Activated CD4-positive, alpha-beta T cell treated with anti-CD3 and anti-CD28 coated beads, Interleukin-2, Interleukin-4, amounts not matched to agents 100 ng/mL and 50 ng/mL, durations not matched to agents 16 hours and 8 hours (primary cell): ENCODE results near the gene EMILIN2.

Experiments used
- DNase-seq: peaks from one replicate; pipeline ENCODE4 v3.0.0-alpha.2; 2020; ENCODE audit warnings: low spot score

Gene EMILIN2

DNA sequence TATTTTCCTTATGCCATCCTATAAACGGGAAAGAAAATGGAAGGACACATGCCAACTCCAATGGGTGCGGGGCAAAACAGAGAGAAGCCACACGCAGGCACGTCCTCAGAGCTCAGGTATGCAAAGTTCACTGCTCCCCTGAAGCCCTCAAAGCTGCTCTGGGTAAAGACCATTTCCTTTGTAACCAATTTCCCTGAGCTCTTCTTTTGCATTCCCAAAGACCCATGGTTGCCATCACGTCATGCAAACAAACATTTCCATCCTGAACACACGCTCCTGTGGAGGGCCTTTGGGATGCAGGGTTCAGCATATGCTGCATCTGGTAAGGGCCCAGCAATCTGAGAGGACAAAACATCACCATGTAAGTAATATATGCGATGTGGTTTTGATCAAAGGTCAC, 69.4 kb downstream of the EMILIN2 start:
- no peak for DNase-seq

DNA sequence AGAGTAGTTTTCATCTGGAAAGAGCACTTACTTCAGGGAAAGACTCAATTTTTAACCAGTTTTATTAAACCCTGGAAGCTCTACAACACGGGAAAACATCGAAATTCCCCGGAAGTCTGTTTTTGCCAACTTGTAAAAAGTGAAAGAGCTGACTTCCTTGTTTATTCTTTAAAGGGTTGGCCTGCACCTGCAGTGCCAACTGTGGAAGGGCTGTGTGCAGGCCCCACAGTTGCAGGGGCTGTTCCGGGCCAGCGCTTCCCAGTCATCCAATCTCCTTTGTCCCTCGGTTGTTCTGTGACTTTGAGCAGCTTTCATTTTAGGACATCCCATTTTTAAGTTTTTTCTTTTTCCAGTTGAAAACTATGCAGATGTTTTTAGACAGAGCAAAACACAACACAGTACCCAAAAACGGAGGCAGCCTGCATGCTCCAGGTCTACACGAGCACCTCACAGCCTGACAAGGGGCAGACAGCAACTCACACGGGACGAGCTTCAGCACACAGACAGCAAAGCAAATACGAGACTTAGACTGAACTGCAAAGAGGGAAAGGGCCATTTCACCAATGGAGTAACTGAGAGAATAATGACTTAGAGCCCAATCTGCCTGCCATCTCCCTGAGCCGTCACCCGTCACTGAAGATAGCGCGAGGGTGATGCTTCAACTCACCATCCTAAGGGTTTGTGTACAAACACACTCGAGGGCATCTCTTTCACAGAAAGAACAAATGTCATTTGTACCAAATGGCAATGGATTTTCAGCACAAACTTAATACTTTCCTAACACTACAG, 70.6 kb downstream of the EMILIN2 start:
- DNase-seq = no peak

DNA sequence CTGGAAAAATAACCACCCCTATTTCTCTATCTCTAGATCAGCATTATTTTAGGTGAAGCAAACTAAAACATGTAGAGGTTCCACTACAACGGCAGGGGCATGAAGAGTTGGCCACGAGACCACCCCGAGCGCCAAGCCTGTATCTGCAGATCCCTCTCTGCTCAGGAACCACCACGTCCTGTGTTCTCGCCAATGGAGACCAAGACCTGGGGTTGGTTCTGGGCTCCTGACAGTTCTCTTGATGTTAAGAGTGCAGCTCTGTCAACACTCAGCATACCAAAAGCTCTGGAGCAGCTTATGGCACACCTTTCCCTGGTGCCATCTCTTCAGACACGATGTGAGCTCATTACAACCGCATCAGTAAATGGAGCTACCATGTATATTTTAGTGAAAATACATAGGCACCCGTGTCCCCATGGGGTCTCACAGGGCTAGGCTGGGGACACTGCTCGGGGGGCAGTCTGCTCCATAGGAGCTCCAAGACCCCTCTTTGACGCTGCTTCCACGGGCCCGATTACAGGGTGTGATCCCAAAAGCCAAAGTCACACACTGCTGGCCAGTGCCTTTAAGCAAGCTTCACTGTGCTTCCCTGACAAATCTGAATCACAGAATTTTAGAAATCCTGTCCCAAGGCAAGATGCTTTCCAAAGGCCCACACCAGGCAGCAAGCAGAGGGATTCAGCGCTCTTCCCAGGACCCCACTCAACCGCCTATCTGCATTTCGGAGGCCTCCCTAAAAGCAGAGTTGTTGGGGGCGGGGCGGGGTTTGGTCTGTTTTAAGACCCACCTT, 72.2 kb downstream of the EMILIN2 start:
- no peak for DNase-seq

DNA sequence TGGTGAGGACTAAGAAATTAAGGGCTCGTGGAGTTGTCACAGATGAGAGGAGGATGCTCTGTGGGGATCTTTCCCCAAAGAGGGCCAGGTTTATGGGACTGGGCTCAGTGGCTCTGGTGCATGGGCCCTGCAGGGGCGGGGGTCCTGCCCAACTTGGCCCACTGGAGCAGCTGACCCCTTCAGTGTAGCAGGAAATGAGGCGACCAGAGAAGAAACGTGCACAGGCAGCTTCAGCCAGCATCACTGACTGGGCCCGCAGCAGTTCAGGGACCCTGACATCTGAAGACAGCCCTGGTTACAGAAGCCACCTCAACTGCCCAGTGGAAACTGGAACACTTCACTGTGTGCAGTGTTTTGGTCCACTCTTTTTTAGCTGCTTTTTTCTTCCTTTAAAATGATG, 72.8 kb downstream of the EMILIN2 start:
- DNase-seq = no peak

DNA sequence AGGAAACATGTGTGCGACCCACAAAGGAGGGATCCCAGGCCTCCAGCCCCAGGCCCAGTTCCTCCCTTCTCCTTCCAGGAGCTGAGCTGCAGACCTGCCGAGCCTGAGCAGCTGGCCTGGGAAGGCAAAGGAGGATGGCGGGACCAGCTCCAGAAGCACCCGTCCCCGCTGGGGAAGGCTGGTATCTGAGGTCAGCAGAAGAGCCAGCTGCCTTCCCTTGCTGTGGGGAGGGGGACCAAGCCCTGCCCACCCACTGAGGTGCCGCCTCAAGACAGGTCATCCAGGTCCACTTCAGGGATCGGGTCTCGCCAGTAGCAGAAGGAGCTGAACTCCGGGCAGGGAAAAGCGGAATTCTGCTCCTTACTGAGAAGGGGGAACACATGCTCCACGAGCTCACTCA, 73.2 kb downstream of the EMILIN2 start:
- DNase-seq = no peak

DNA sequence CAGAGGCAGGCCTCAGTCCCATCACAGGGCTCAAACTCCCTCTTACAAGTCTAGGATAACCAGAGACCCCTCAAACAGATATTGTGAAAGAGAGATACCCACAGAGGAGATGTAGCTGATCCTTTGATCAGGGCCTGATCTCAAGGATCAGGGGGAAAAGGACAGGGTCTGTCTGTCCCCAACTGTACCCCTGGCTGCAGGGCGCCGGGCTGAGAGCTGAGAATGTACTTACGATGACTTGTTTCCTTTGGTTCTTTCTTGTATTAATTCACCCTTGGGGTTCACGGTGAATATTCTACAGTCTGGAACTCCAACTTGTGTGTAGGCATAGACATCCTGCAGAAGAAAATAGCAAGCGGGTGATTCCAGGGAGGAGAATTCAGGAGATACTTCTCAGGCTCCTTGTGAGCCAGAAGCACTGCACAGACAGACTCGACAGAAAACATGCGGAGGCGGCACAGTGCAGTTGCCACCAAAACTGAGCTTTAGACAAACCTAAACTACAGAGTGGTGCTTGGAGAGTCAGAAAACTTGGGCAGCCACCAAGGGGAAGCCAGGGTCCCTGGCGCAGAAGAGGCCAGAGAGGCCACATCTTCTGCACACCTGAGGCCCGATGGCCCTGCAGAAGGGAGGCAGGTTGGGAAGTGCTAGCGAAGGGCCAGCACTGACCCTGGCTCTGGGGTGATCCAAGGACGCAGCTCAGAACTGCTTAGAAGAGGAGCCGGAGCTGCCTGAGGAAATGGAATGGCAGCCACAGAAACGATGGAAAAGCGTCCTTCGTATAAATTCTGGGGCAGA, 73.9 kb downstream of the EMILIN2 start:
- DNase-seq = no peak

DNA sequence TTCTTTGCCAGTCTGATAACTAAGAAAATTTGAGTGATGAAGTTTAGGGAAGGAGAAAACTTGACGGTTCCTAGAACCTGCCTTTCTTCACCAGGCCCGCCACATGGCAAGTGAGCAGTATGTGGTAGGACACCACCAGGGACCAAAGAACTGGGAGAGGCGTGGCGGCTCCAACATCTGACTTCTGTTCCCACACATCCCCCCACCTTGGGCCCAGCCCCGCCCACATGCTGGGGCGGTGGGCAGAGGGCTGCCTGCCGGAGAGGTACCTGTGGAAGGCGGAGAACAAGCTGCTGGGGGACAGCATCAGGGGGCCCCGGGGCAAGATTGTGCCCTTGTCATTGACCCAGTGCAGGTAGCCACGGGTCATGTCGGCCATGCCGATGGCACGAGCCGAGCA, 75.0 kb downstream of the EMILIN2 start:
- DNase-seq = no peak

DNA sequence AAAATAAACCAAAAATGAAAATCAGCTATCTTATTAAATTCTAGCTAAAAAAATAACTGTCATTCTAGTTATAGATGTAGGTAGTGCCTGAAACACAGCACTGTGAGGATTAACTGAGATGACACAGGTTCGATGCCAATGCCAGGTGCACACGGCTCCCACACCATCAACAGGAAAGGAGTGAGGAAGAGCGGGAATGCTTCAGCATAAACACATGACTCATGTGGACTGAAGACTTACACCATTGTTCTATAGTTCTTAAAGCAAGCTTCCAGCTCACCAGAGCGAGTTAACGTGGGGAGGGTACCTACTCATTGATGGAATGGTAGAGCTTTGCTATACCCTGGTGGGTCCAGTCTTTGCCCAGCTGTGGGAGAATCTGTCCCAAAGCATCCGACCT, 76.7 kb downstream of the EMILIN2 start:
- DNase-seq = no peak

DNA sequence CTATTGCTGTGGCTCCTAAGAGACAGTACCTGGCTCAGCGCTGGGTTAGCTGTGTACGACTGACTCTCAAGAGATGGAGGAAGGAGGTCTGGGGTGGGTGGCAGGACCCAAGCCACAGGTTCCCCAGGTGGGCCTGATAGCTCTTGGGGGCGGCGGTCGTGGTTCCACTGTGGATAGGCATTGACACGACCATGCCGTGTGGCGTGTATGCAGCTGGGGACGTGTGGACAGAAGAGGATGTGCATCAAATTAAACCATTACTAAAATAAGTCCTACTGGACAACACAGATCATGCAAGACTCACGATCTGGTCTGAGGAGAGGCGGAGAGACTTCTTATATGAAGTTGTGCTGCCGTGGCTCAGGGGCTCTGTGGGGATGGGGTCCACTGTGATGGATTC, 78.1 kb downstream of the EMILIN2 start:
- no peak for DNase-seq

DNA sequence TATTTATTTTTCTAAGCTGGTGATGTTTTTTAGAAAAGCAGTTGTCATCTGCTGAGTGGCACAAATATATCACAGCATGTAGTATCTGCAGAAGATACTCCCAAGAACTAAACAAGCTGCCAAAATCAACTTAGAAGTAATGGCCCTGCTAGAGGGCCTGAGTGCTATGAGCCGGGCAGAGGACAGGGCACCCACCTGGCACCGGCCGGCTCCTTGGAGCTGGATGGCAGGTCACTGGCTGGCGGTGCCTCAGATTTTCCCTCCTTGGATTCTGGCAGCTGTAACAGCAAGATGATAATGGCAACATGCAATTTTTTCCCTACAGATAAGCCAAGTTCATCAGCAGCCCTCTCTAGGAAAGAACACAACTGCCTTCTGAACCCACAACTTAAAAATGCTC, 79.7 kb downstream of the EMILIN2 start:
- no peak for DNase-seq

DNA sequence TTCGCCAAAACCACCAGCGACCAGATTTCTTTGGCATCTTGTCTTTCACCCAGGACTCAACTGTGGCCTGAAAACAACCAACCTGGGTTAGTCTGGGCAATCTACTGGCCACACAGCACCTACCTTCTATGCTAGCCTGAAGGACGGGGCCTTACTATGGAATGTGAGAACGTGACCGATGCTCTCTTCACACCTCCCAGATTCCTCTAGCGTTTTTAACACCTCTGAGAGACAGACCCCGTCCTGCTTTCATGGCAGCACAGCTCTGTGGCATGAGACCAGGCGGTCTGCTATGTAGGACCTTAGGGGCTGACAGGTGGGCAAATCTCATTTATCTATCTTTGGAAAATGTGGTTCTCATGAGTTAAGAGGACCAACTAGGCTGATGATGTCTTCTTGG, 80.9 kb downstream of the EMILIN2 start:
- DNase-seq = no peak

DNA sequence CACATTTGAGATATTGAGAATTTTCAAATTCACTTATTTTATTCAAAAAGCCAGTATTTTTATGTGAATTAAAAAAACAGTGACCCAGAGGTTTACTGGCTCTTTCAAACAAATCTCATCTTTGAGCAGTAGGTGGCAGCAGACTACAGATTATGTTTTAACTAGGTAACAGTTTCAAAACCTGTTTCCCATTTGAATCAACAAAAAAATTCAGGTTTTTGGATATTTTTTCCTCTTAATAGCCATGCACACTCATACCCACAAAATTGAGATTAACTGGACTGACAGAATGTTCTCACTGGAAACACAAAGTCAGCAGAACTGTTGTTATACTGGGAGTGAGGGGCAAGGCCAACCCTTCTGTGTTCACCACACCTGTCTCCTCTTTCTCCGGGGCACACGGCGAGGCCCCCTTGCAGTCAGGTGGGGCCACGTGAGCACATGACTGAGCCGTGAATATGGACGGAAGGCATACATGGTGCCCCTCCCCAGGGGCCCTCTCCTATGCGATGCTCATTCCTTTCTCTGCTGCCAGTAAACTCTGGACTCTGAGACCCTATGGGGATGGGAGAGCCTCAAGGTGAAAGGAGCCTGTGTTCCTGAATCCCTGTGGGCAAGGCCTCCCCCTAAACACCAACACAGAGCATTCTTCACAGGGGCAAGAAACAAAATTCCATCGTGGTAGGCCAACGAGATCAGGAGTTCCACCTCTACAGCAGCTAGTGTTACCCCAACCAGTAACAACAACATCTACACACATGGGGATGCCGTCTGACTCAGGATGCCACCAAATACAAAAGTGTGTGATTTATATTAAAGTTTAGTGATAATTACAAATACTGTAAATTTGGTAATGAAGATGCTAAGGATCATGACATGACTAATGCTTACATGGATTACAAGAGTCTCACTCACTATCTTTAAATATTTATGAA, 85.7 kb downstream of the EMILIN2 start:
- DNase-seq = peak; percentile 76

DNA sequence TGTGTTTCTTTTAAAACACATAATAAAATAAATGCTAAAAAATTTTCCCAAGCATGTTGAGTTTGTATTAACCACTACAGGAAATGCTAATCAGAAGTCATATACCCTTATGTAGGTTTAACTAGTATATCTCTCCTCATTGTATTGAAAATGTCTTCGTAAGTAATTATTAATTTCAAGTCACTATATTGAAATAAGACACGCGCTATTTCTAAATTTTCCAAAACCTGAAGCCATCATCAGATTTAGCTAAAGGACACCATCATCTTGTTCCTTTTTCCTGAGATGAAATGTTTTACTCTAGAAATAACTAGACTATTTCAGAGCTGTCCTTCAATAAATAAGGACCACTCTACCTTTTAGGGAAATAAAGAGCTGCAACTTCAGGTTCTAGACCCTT, 87.2 kb downstream of the EMILIN2 start:
- no peak for DNase-seq

DNA sequence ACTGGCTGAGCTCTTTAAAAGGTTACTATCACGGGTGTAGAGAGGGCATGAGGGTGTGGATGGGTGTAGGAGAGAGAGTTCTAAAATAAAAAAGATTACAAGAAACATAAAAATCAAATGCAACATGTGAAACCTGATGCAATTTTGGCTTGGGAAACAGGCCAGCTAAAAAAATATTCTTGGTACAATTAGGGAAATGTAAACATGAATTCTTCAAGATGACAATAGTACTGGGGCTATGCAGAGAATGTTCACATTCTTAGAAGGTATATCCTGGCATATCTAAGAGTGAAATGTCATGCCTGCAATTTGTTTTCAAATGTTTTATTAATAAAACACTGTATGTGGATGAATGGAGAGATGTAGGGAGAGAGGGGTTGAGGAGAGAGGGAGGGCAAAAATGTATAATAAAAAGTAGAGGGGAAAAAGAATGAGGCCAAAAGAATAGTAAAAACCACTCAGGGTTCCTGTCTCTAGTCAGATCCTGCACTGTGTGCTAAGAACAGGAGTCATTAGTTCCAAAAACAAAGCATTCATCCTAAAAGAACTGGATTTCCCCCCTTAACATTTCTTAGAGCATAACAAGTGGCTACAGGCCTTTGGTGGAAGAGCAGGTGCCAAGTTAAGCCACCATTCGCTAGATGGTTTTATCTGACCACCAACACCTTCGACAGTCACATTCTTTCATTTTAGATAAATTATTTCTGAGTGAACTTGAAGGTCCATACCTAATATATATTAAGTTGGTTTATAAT, 88.8 kb downstream of the EMILIN2 start:
- no peak for DNase-seq

DNA sequence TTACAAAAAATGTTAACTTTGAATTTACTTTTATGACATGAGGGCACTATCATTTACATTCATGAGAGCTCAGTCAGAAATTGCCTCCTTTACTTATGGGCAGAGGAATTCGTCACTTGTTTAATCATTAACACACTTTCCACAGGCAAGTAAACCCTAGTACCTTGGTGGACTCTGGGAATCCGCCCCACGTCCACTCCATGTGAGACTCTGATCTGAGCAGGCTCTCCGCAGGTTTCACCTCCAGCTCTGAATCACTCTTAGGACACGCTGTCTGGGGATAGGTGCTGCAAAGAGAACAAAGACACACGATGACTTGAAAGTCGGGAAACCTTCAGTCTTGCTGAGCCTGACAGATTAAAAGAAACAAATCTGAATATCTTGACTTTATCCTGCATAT, 92.5 kb downstream of the EMILIN2 start:
- no peak for DNase-seq

DNA sequence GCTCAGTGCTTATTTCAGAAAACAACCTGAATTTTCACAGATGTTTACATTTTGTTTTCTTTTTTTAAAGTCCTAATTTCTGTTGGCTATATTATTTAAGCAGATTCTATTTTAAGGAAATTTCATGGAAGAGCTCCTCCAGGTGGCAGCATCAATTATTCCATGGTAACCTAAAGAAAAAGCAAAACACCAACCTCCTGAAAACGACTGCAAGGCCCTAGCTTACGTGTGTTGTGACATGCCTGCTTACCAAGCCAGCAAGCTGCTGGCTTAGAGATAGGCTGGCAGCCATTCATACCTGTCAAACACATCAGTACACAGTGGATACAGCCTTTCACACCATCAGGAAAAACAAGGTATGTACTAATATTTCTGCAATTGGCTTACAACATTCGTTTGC, 101.2 kb downstream of the EMILIN2 start:
- no peak for DNase-seq

DNA sequence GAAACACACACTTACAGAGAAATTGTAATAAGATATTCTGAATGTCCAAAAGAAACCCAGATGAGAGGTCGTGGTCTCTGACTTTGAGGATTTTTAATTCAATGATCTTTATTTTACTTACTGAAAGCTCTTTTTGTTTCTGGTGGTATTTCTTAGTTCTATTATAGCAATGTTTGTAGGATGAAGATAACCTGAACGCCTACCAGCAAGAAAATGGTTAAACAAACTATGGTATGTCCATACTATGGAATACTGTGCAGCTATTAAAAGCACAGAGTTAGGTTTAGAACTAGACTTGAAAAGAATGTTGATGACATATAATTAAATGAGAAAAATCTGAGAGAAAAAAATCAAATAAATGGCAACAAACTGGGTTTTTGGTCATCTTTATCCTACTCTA, 105.8 kb downstream of the EMILIN2 start:
- no peak for DNase-seq

DNA sequence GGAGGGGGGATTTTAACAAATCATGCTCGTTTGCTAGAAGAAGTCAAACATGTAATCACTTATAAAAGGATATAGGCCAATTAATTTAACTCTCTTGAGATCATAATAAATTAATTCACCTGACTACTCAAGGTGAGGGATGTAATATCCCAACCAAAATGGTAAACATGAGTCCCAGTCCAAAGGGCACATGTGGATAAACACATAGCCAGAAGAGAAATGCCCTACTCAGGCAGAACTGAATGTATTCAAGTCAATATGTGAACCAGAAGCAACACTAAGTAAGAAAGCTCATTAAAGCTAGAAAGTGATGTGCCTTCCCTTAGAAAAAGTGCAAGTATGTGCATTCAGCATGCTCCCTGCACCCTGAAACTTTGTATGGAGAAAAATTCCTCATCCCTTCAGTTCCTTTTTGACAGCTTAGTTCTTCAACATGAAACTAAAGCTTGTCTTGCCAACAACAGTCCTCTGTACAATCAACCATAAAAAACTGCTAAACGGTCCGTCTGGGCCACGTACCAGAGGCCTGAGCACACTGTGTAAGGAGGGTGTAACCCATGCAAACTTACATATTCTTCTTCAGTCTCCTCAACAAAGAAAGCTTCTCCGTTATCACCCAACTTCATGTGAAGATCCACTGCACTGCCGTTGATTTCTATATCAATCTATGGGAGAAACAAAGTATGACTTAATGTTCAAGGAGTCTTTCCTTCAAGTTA, 107.3 kb downstream of the EMILIN2 start:
- no peak for DNase-seq

DNA sequence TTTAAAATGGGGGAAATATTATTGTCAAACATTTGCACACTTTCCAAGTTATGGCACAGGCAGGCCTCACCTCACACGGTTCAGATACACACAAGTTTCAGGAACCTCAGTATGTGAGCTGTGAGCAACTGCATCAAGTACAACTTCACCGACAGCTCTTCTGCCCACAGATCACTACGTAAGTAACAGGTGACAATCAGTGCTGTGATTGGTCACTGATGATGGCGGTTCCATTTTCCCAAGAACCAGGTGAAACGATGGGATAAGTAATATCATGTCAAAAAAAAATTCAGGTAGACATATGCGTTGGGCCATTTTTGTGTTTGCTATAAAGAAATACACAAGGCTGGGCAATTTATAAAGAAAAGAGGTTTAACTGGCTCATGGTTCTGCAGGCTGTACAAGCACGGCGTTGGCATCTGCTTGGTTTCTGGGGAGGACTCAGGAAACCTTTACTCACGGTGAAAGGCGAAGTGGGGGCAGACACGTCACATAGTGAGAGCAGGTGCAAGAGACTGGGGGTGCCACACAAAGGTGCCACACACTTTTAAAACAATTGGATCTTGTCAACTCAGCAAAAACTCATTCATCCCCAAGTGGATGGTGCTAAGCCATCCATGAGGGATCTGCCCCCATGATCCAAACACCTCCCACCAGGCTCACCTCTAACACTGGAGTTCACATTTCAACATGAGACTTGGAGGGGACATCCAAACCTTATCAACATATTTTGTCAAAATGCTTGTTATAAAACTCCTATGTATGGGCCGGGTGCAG, 108.3 kb downstream of the EMILIN2 start:
- DNase-seq = no peak
